HepG2 (cell line): Measurements from ENCODE around the gene MYORG. TPM values are rescaled to one million over a fixed set of nuclear protein-coding genes. Genes with fewer than 3 reads are reported as not detected.

Source experiments
- ATAC-seq: fragments of 200-7000 bp; cut with Tn5 transposase; 3 replicates; pipeline ENCODE4 v1.9.1; 2020; ENCODE audit warnings: mild to moderate bottlenecking, moderate library complexity
- BruUV-seq: library from RNA; stranded (reverse); fragments of 400-500 nt; replicated peaks from 2 replicates; lab custom pipeline; 2021; lab: Mats Ljungman, UMichigan
- CTCF ChIA-PET: fragments of 300-600 bp; formaldehyde crosslinking; extraction: SDS; loops from one replicate; lab custom pipeline; 2021; ENCODE audit warnings: low total read pairs, inconsistent platforms, low intra/inter-chr PET ratio; lab: Yijun Ruan, JAX
- POLR2A ChIA-PET: fragments of 350-600 bp; sonication (Branson Sonifier 250); formaldehyde crosslinking; loops from one replicate; lab custom pipeline; 2020; ENCODE audit warnings: antibody characterized with exemption, inconsistent platforms; lab: Yijun Ruan, JAX
- DNase-seq: peaks from one replicate; pipeline ENCODE4 v3.0.0-alpha.2; 2015; ENCODE audit warnings: low spot score
- FAIRE-seq: peaks from 3 replicates; lab custom pipeline; 2011; peaks lifted over from hg19 to GRCh38; lab: Jason Lieb, UNC
- H2AFZ ChIP-seq: one replicate; pipeline ENCODE4 v1.6.1; 2011; ENCODE audit warnings: low read length, inconsistent platforms
- H3K27ac ChIP-seq: fragments of 300-600 bp; 3 replicates; pipeline ENCODE4 v1.8.0; 2011; ENCODE audit warnings: mixed run types, mild to moderate bottlenecking, mixed read lengths, low read length, inconsistent platforms; ENCODE audit not compliant: insufficient read depth; ENCODE audit errors: extremely low read length
- H3K27me3 ChIP-seq, 2 experiments: fragments of 200-600 bp in 1 of 2; 2 replicates in 1 of 2; 3 replicates in 1 of 2; pipeline versions ENCODE4 v1.6.0 to v1.8.0; 2011; ENCODE audit warnings: low read length in 2 of 2, mild to moderate bottlenecking in 2 of 2, moderate library complexity in 2 of 2, inconsistent platforms in 1 of 2; ENCODE audit not compliant: insufficient read depth in 2 of 2, control insufficient read depth in 1 of 2
- H3K36me3 ChIP-seq, 2 experiments: fragments of 200-600 bp in 1 of 2; replicated peaks in 1 of 2; 2 replicates in 1 of 2; 3 replicates in 1 of 2; pipeline versions ENCODE4 v1.5.1 to v1.8.0; 2011; ENCODE audit warnings: low read length in 2 of 2, inconsistent platforms in 1 of 2; ENCODE audit not compliant: insufficient read depth in 2 of 2, control insufficient read depth in 1 of 2
- H3K4me1 ChIP-seq: 2 replicates; pipeline ENCODE4 v1.5.1; 2012; ENCODE audit warnings: low read length, inconsistent platforms; ENCODE audit not compliant: insufficient read depth
- H3K4me2 ChIP-seq: 2 replicates; pipeline ENCODE4 v1.6.0; 2011; ENCODE audit warnings: low read depth, low read length, inconsistent platforms
- H3K4me3 ChIP-seq, 3 experiments: fragments of 200-600 bp in 1 of 3; sonication (generic), shearing (Covaris generic) in 1 of 3; replicated peaks in 1 of 3; 2 replicates each; pipeline ENCODE4 v1.5.1; 2011 to 2016; ENCODE audit warnings: low read length in 3 of 3, inconsistent platforms in 2 of 3, low read depth in 2 of 3, mild to moderate bottlenecking in 2 of 3, control low read depth in 1 of 3, mixed read lengths in 1 of 3; ENCODE audit not compliant: insufficient read depth in 1 of 3
- H3K79me2 ChIP-seq: one replicate; pipeline ENCODE4 v1.6.1; 2011; ENCODE audit warnings: low read length, inconsistent platforms; ENCODE audit not compliant: insufficient read depth
- H3K9ac ChIP-seq: 2 replicates; pipeline ENCODE4 v1.6.0; 2011; ENCODE audit warnings: mild to moderate bottlenecking, low read depth, low read length, inconsistent platforms; ENCODE audit not compliant: insufficient read depth
- H3K9me3 ChIP-seq: 2 replicates; pipeline ENCODE4 v1.5.1; 2012; ENCODE audit warnings: mild to moderate bottlenecking, low read length
- H4K20me1 ChIP-seq: 2 replicates; pipeline ENCODE4 v1.6.0; 2011; ENCODE audit warnings: inconsistent platforms, mild to moderate bottlenecking, low read length, moderate library complexity; ENCODE audit not compliant: insufficient read depth
- CBX5 ChIP-seq: sonication (generic); formaldehyde crosslinking; IDR thresholded peaks from 2 replicates; pipeline ENCODE4 v1.4.0; 2020; ENCODE audit warnings: missing genetic modification reagents, borderline replicate concordance
- CEBPB ChIP-seq: IDR thresholded peaks from 2 replicates; pipeline ENCODE4 v1.6.1; 2011; ENCODE audit warnings: low read depth, low read length, improper control_type of control experiment, borderline replicate concordance
- EP300 ChIP-seq, 3 experiments: sonication (generic) in 1 of 3; formaldehyde crosslinking in 1 of 3; IDR thresholded peaks; 2 replicates each; pipeline versions ENCODE4 v1.5.1 to v1.6.1; 2011 to 2020; ENCODE audit warnings: low read depth in 2 of 3, low read length in 2 of 3, borderline replicate concordance in 1 of 3, improper control_type of control experiment in 1 of 3, mild to moderate bottlenecking in 1 of 3, missing genetic modification reagents in 1 of 3, moderate library complexity in 1 of 3
- GZF1 ChIP-seq: sonication (generic); formaldehyde crosslinking; IDR thresholded peaks from 2 replicates; pipeline ENCODE4 v1.5.1; 2020; ENCODE audit warnings: mild to moderate bottlenecking, missing genetic modification reagents
- HOXA7 ChIP-seq: sonication (generic); formaldehyde crosslinking; IDR thresholded peaks from 2 replicates; pipeline ENCODE4 v1.8.1; 2022; ENCODE audit warnings: mild to moderate bottlenecking, missing genetic modification reagents, moderate library complexity
- MED1 ChIP-seq: sonication (generic); formaldehyde crosslinking; IDR thresholded peaks from 2 replicates; pipeline ENCODE4 v1.4.0; 2020; ENCODE audit warnings: missing genetic modification reagents
- SAP130 ChIP-seq: IDR thresholded peaks from 2 replicates; pipeline ENCODE4 v1.6.1; 2016; ENCODE audit warnings: low read depth
- ZBTB20 ChIP-seq: sonication (generic); formaldehyde crosslinking; IDR thresholded peaks from 2 replicates; pipeline ENCODE4 v1.8.1; 2023; ENCODE audit warnings: missing genetic modification reagents, low read depth, mild to moderate bottlenecking, borderline replicate concordance
- ZFP62 ChIP-seq: sonication (generic); formaldehyde crosslinking; IDR thresholded peaks from 2 replicates; pipeline ENCODE4 v1.4.0; 2020; ENCODE audit warnings: missing genetic modification reagents
- ZNF251 ChIP-seq: sonication (generic); formaldehyde crosslinking; IDR thresholded peaks from 2 replicates; pipeline ENCODE4 v1.9.0; 2021; ENCODE audit warnings: mild to moderate bottlenecking, missing genetic modification reagents
- ZNF333 ChIP-seq: sonication (generic); formaldehyde crosslinking; IDR thresholded peaks from 2 replicates; pipeline ENCODE4 v1.4.0; 2020; ENCODE audit warnings: mild to moderate bottlenecking, missing genetic modification reagents, borderline replicate concordance
- ZNF367 ChIP-seq: sonication (generic); formaldehyde crosslinking; IDR thresholded peaks from 2 replicates; pipeline ENCODE4 v1.4.0; 2020; ENCODE audit warnings: missing genetic modification reagents, borderline replicate concordance
- ZNF644 ChIP-seq: IDR thresholded peaks from 2 replicates; pipeline ENCODE4 v1.6.1; 2016; ENCODE audit warnings: low read depth
- ZNF652 ChIP-seq: IDR thresholded peaks from 2 replicates; pipeline ENCODE4 v1.6.1; 2016; ENCODE audit warnings: low read depth, borderline replicate concordance
- ZNF775 ChIP-seq: sonication (generic); formaldehyde crosslinking; IDR thresholded peaks from 2 replicates; pipeline ENCODE4 v1.4.0; 2020; ENCODE audit warnings: missing genetic modification reagents, mild to moderate bottlenecking, moderate library complexity, borderline replicate concordance
- ZNF788 ChIP-seq: sonication (generic); formaldehyde crosslinking; IDR thresholded peaks from 2 replicates; pipeline ENCODE4 v1.5.0; 2020; ENCODE audit warnings: mild to moderate bottlenecking, missing genetic modification reagents, borderline replicate concordance
- ZNF839 ChIP-seq: sonication (generic); formaldehyde crosslinking; IDR thresholded peaks from 2 replicates; pipeline ENCODE4 v1.4.0; 2020; ENCODE audit warnings: missing genetic modification reagents, mild to moderate bottlenecking, borderline replicate concordance
- WGBS: methylation state at CpG from one replicate; pipeline ENCODE4 v1.1.6; 2017; ENCODE audit warnings: low lambda C conversion rate; 5-methylcytosine and 5-hydroxymethylcytosine counted together
- in situ Hi-C: cut with HindIII; loops from 2 replicates; pipeline ENCODE4 v1.10.0; 2017; ENCODE audit warnings: low pct_unique_long_range_greater_than_20kb; ENCODE audit not compliant: extremely low pct_ligation_motif_present
- intact Hi-C: fragments of 100-400 bp; cut with micrococcal nuclease; formaldehyde crosslinking; loops from one replicate; pipeline ENCODE4 v1.10.0; 2022; ENCODE audit not compliant: unreplicated experiment
- polyA plus RNA-seq, 8 experiments: library from polyadenylated mRNA; depleted of rRNA in 3 of 8; stranded (reverse) in 7 of 8; unstranded in 1 of 8; fragments of >200 nt; fragmentation: Illumina TruSeq in 4 of 8; extraction: Trizol in 4 of 8; gene quantifications; 2 replicates each; pipeline versions ENCODE4 v1.2.1 to v1.2.3, GENCODE V29; 2011 to 2016; ENCODE audit warnings: low read depth in 4 of 8, missing spikeins in 1 of 8, mixed read lengths in 1 of 8; ENCODE audit not compliant: insufficient read depth in 1 of 8
- total RNA-seq, 5 experiments: library from RNA; depleted of rRNA; stranded (reverse); fragments of >200 nt; fragmentation: Illumina TruSeq; extraction: Trizol; gene quantifications; 2 replicates each; pipeline ENCODE4 v1.2.3, GENCODE V29; 2016; ENCODE audit warnings: low read depth in 1 of 5
- TF ChIP-seq, protein P1 (sequence below): sonication (generic); formaldehyde crosslinking; IDR thresholded peaks from 2 replicates; pipeline ENCODE4 v1.5.0; 2020; ENCODE audit warnings: missing genetic modification reagents, mild to moderate bottlenecking, borderline replicate concordance
- TF ChIP-seq, protein P2 (sequence below): sonication (generic); formaldehyde crosslinking; conservative IDR thresholded peaks from 2 replicates; pipeline ENCODE4 v1.4.0; 2020; ENCODE audit warnings: missing genetic modification reagents
- TF ChIP-seq, protein P3 (sequence below): sonication (generic); formaldehyde crosslinking; IDR thresholded peaks from 2 replicates; pipeline ENCODE4 v1.8.0; 2022; ENCODE audit warnings: missing genetic modification reagents, mild to moderate bottlenecking, borderline replicate concordance

The MYORG gene
- total and polyA plus RNA-seq, 2 of the 13 experiments (the other 11 are each of a cell fraction or from before 2014, with no cell fraction given) = 11.1 to 22.4 TPM

DNA sequence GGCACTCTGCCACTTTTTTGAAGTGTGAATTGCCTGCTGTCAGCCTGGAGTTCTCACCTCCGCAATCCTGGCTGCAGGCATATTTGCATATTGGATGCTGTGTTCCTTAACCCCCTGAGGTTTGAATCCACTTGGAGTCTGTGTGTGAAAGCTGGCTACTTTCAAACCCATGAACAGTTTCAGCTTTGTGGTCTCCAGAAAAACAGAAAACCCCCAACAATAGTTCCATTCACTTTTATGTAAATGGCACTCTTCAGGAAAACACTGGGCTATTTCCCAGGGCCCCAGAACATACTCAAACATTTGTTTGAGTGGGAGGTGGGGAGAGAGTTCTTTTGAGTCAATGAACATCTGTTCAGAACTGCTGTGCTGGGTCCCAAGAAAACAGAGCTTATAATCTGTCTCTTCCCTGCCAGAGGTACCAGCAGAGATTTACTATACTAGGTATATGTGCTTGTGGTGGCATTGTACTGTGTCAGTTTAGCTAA lies 42.3 kb downstream of the MYORG start:
- no peak for FAIRE-seq
- no peaks in the 10 kb centered on the region for H4K20me1 ChIP-seq
- H3K4me3 ChIP-seq = peak overlapping the region in 1 of 3 experiments; percentile 49; a peak in 1 of 6 replicates
- no TSS peak for BruUV-seq
- H3K4me1 ChIP-seq = peaks cover 52% of the 10 kb centered on the region
- no peaks in the 10 kb centered on the region for H3K9me3 ChIP-seq
- POLR2A ChIA-PET = interaction anchor here (1.0 to 7.6 kb wide), 7 partner anchors 9 to 168 kb away, joined by 3 to 162 read pairs (median 10); partner anchors contain the start of gene MYORG
- peak overlapping the region; percentile 68 for H3K27ac ChIP-seq
- H2AFZ ChIP-seq = no peak overlapping the region
- no peaks in the 10 kb centered on the region; a peak in 1 of 5 replicates for H3K27me3 ChIP-seq
- H3K36me3 ChIP-seq = peaks cover 8 to 10% of the 10 kb centered on the region in 2 experiments; a peak in 4 of 5 replicates
- H3K4me2 ChIP-seq = peak overlapping the region; percentile 71
- peak; percentile 63 for ATAC-seq
- H3K9ac ChIP-seq = peak overlapping the region; percentile 59
- intact Hi-C loops = loop anchor here (1.0 to 10.0 kb wide), 3 partner anchors 18 to 268 kb away; no protein-coding TSS in a partner anchor
- in situ Hi-C loops = loop anchor here (5.0 kb wide), 1 partner anchor 43 kb away; the partner anchor contains the start of gene MYORG
- peak; percentile 89 for DNase-seq
- WGBS = 33% methylated on average over 1 of the region's 1 CpG
- CTCF ChIA-PET = interaction anchor here (7.1 kb wide), 1 partner anchor 44 kb away, joined by 143 read pairs; the partner anchor contains the start of gene MYORG
- H3K79me2 ChIP-seq = peaks cover 2% of the 10 kb centered on the region
- TF ChIP-seq, protein P1, sequence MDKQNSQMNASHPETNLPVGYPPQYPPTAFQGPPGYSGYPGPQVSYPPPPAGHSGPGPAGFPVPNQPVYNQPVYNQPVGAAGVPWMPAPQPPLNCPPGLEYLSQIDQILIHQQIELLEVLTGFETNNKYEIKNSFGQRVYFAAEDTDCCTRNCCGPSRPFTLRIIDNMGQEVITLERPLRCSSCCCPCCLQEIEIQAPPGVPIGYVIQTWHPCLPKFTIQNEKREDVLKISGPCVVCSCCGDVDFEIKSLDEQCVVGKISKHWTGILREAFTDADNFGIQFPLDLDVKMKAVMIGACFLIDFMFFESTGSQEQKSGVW (CRISPR knock-in tag) = no peak
- TF ChIP-seq ZNF788 (CRISPR knock-in tag) (no peak), GZF1 (CRISPR knock-in tag) (no peak), ZBTB20 (no peak), ZNF333 (CRISPR knock-in tag) (no peak), EP300 (IDR thresholded peaks at IDR 0.05; ENCODE audit: low read depth in 2 of 2, low read length in 2 of 2) (peak in 1 of 2 experiments; percentile 76; a peak in 2 of 4 replicates), EP300 (CRISPR knock-in tag; IDR thresholded peaks at IDR 0.05; ENCODE audit: borderline replicate concordance) (no peak; the same call in 1 of the 2 replicates), SAP130 (peak; percentile 67), CBX5 (CRISPR knock-in tag) (no peak), ZFP62 (no peak), ZNF775 (CRISPR knock-in tag) (no peak), CEBPB (no peak), ZNF251 (CRISPR knock-in tag) (no peak), MED1 (0 out of 2 replicates have a peak, but pooled peaks have one; percentile 21), ZNF652 (CRISPR knock-in tag) (peak; percentile 86), ZNF367 (CRISPR knock-in tag) (no peak), ZNF839 (CRISPR knock-in tag) (no peak), HOXA7 (CRISPR knock-in tag) (no peak), ZNF644 (peak; percentile 29; the same call in 1 of the 2 replicates)
- TF ChIP-seq, protein P2, sequence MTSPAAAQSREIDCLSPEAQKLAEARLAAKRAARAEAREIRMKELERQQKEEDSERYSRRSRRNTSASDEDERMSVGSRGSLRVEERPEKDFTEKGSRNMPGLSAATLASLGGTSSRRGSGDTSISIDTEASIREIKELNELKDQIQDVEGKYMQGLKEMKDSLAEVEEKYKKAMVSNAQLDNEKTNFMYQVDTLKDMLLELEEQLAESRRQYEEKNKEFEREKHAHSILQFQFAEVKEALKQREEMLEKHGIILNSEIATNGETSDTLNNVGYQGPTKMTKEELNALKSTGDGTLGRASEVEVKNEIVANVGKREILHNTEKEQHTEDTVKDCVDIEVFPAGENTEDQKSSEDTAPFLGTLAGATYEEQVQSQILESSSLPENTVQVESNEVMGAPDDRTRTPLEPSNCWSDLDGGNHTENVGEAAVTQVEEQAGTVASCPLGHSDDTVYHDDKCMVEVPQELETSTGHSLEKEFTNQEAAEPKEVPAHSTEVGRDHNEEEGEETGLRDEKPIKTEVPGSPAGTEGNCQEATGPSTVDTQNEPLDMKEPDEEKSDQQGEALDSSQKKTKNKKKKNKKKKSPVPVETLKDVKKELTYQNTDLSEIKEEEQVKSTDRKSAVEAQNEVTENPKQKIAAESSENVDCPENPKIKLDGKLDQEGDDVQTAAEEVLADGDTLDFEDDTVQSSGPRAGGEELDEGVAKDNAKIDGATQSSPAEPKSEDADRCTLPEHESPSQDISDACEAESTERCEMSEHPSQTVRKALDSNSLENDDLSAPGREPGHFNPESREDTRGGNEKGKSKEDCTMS (CRISPR knock-in tag) = no peak
- TF ChIP-seq, protein P3, sequence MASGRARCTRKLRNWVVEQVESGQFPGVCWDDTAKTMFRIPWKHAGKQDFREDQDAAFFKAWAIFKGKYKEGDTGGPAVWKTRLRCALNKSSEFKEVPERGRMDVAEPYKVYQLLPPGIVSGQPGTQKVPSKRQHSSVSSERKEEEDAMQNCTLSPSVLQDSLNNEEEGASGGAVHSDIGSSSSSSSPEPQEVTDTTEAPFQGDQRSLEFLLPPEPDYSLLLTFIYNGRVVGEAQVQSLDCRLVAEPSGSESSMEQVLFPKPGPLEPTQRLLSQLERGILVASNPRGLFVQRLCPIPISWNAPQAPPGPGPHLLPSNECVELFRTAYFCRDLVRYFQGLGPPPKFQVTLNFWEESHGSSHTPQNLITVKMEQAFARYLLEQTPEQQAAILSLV (CRISPR knock-in tag) = no peak
